A673 (cell line): Measurements from ENCODE around the gene CFAP61.

Experiments used
- CTCF ChIP-seq: fragments of 300-800, 200-600 bp; sonication (generic); conservative IDR thresholded peaks from 2 replicates; pipeline ENCODE4 v1.5.1; 2017; ENCODE audit warnings: low read depth, mild to moderate bottlenecking, antibody characterized with exemption, low read length, moderate library complexity, mixed read lengths
- EZH2 ChIP-seq: fragments of 200-600 bp; sonication (generic); IDR thresholded peaks from 2 replicates; pipeline ENCODE4 v1.6.1; 2017; ENCODE audit warnings: borderline replicate concordance, low read depth, mild to moderate bottlenecking, mixed read lengths, antibody characterized with exemption, low read length; ENCODE audit not compliant: poor library complexity, severe bottlenecking

GRCh38 chr20:20148779-20149178 lies 96.4 kb downstream of the CFAP61 start:
- TF ChIP-seq CTCF, result no peak
- TF ChIP-seq EZH2, result no peak
